ENCODE measurements around the gene BZW1. TPM values are rescaled to one million over a fixed set of nuclear protein-coding genes. Genes with fewer than 3 reads are reported as not detected.

The BZW1 gene
- polyA plus RNA-seq, 1 experiment: 233 TPM

- CTCF ChIA-PET: interaction anchor here (0.9 to 1.8 kb wide), 3 partner anchors 41 to 97 kb away, joined by 3 to 5 read pairs (median 4); no protein-coding TSS in a partner anchor
- POLR2A ChIA-PET: interaction anchor here (1.0 kb wide), 2 partner anchors 13 to 97 kb away, joined by 3 to 6 read pairs; no protein-coding TSS in a partner anchor
- H3K27me3 ChIP-seq (ENCODE audit: control insufficient read depth, insufficient read depth, low read length): no peaks in the 10 kb centered on the region
- H3K36me3 ChIP-seq (ENCODE audit: control insufficient read depth, insufficient read depth, low read length): no peaks in the 10 kb centered on the region; the same call in 1 of the 2 replicates
- TF ChIP-seq CTCF (IDR thresholded peaks at IDR 0.05; ENCODE audit: insufficient read depth, low read depth, low read length): no peak
- no peak for DNase-seq (ENCODE audit: low read depth)
- no peak overlapping the region for H3K4me3 ChIP-seq (ENCODE audit: low read depth, low read length)
Measured at GRCh38 chr2:200809506-200810251, 2.0 kb upstream of the BZW1 start.

- Histone ChIP-seq H3K4me3 (ENCODE audit: low read depth, low read length) (peak overlapping the region; percentile 40), H3K36me3 (ENCODE audit: control insufficient read depth, insufficient read depth, low read length) (peaks cover 2% of the 10 kb centered on the region), H3K27me3 (ENCODE audit: control insufficient read depth, insufficient read depth, low read length) (no peaks in the 10 kb centered on the region)
- ChIA-PET POLR2A (interaction anchor here (1.0 kb wide), 3 partner anchors 14 to 97 kb away, joined by 3 to 6 read pairs (median 4); no protein-coding TSS in a partner anchor), CTCF (interaction anchor here (0.9 to 1.8 kb wide), 3 partner anchors 44 to 240 kb away, joined by 3 to 4 read pairs (median 3); no protein-coding TSS in a partner anchor)
- DNase-seq (ENCODE audit: low read depth): peak; percentile 70
- TF ChIP-seq CTCF (IDR thresholded peaks at IDR 0.05; ENCODE audit: insufficient read depth, low read depth, low read length): no peak
Measured at GRCh38 chr2:200810252-200810997, 1.3 kb upstream of the BZW1 start.

- POLR2A ChIA-PET: interaction anchor here (1.0 kb wide), 1 partner anchor 98 kb away, joined by 4 read pairs; no protein-coding TSS in a partner anchor
Measured at GRCh38 chr2:200810998-200811332, 745 bp upstream of the BZW1 start.

GRCh38 chr2:200812122-200813022 lies 662 bp downstream of the BZW1 start:
- DNase-seq (ENCODE audit: low read depth): no peak
- CTCF ChIA-PET: interaction anchor here (1.0 kb wide), 1 partner anchor 77 kb away, joined by 3 read pairs; no protein-coding TSS in a partner anchor
- TF ChIP-seq CTCF (IDR thresholded peaks at IDR 0.05; ENCODE audit: insufficient read depth, low read depth, low read length): peak; percentile 70
- H3K27me3 ChIP-seq (ENCODE audit: control insufficient read depth, insufficient read depth, low read length): no peaks in the 10 kb centered on the region
- H3K4me3 ChIP-seq (ENCODE audit: low read depth, low read length): peak overlapping the region; percentile 96
- POLR2A ChIA-PET: no interaction called here
- H3K36me3 ChIP-seq (ENCODE audit: control insufficient read depth, insufficient read depth, low read length): peaks cover 3% of the 10 kb centered on the region

More at GRCh38 chr2:200810998-200811332, 745 bp upstream of the BZW1 start:
- DNase-seq (ENCODE audit: low read depth): no peak
- Histone ChIP-seq H3K36me3 (ENCODE audit: control insufficient read depth, insufficient read depth, low read length) (peaks cover 3% of the 10 kb centered on the region), H3K27me3 (ENCODE audit: control insufficient read depth, insufficient read depth, low read length) (no peaks in the 10 kb centered on the region), H3K4me3 (ENCODE audit: low read depth, low read length) (peak overlapping the region; percentile 40)
- TF ChIP-seq CTCF (IDR thresholded peaks at IDR 0.05; ENCODE audit: insufficient read depth, low read depth, low read length): no peak
- CTCF ChIA-PET: interaction anchor here (0.6 to 1.8 kb wide), 5 partner anchors 34 to 1074 kb away, joined by 3 to 4 read pairs (median 3); no protein-coding TSS in a partner anchor

All from BJ (cell line).